H9 (cell line): Measurements from ENCODE around the gene SLC12A2. TPM values are rescaled to one million over a fixed set of nuclear protein-coding genes. Genes with fewer than 3 reads are reported as not detected.

Experiments used
- DNase-seq: peaks from one replicate; pipeline ENCODE4 v3.0.0-alpha.2; 2017
- H2AFZ ChIP-seq: one replicate; pipeline ENCODE4 v1.6.1; 2013; ENCODE audit warnings: mild to moderate bottlenecking, low read length, control low read depth, moderate library complexity
- H2AK5ac ChIP-seq: 2 replicates; pipeline ENCODE4 v1.6.1; 2013; ENCODE audit warnings: low read length, control low read depth, mixed read lengths; ENCODE audit not compliant: insufficient read length
- H2BK120ac ChIP-seq: one replicate; pipeline ENCODE4 v1.6.1; 2013; ENCODE audit warnings: low read depth, mild to moderate bottlenecking, low read length, control low read depth, inconsistent platforms; ENCODE audit not compliant: poor library complexity, severe bottlenecking
- H2BK12ac ChIP-seq: 2 replicates; pipeline ENCODE4 v1.6.1; 2013; ENCODE audit warnings: low read length, control low read depth, mixed read lengths, low read depth; ENCODE audit not compliant: insufficient read length
- H2BK15ac ChIP-seq: 2 replicates; pipeline ENCODE4 v1.6.1; 2013; ENCODE audit warnings: low read depth, low read length, control low read depth
- H2BK20ac ChIP-seq: one replicate; pipeline ENCODE4 v1.6.1; 2013; ENCODE audit warnings: low read depth, mild to moderate bottlenecking, low read length, control low read depth, inconsistent platforms; ENCODE audit not compliant: poor library complexity, severe bottlenecking
- H2BK5ac ChIP-seq: 2 replicates; pipeline ENCODE4 v1.6.1; 2013; ENCODE audit warnings: low read length, control low read depth, mixed read lengths; ENCODE audit not compliant: insufficient read length
- H3K14ac ChIP-seq: 2 replicates; pipeline ENCODE4 v1.6.1; 2013; ENCODE audit warnings: low read length, control low read depth; ENCODE audit not compliant: insufficient read depth
- H3K18ac ChIP-seq: 2 replicates; pipeline ENCODE4 v1.6.1; 2013; ENCODE audit warnings: low read depth, mild to moderate bottlenecking, mixed read lengths, low read length, control low read depth; ENCODE audit not compliant: insufficient read length
- H3K23ac ChIP-seq: 2 replicates; pipeline ENCODE4 v1.6.1; 2013; ENCODE audit warnings: low read length, control low read depth, mixed read lengths, low read depth; ENCODE audit not compliant: insufficient read length
- H3K23me2 ChIP-seq: 2 replicates; pipeline ENCODE4 v1.6.1; 2013; ENCODE audit warnings: low read depth, mild to moderate bottlenecking, mixed read lengths, low read length, control low read depth; ENCODE audit not compliant: insufficient read length, poor library complexity, severe bottlenecking
- H3K27ac ChIP-seq: 2 replicates; pipeline ENCODE4 v1.5.1; 2013; ENCODE audit warnings: low read length, control low read depth, mixed read lengths, low read depth; ENCODE audit not compliant: insufficient read length
- H3K27me3 ChIP-seq: 2 replicates; pipeline ENCODE4 v1.6.1; 2013; ENCODE audit warnings: low read length, control low read depth, inconsistent platforms; ENCODE audit not compliant: insufficient read depth
- H3K4ac ChIP-seq: 2 replicates; pipeline ENCODE4 v1.6.1; 2013; ENCODE audit warnings: low read depth, mild to moderate bottlenecking, control low read depth, inconsistent platforms, low read length, moderate library complexity
- H3K4me1 ChIP-seq: 2 replicates; pipeline ENCODE4 v1.6.1; 2013; ENCODE audit warnings: low read length, control low read depth, inconsistent platforms; ENCODE audit not compliant: insufficient read depth
- H3K4me2 ChIP-seq: 2 replicates; pipeline ENCODE4 v1.6.1; 2013; ENCODE audit warnings: low read length, control low read depth, mixed read lengths; ENCODE audit not compliant: insufficient read length, insufficient read depth
- H3K56ac ChIP-seq: 2 replicates; pipeline ENCODE4 v1.6.1; 2013; ENCODE audit warnings: low read depth, mild to moderate bottlenecking, mixed read lengths, low read length, control low read depth; ENCODE audit not compliant: insufficient read length
- H3K79me1 ChIP-seq: 2 replicates; pipeline ENCODE4 v1.6.1; 2013; ENCODE audit warnings: low read depth, mild to moderate bottlenecking, moderate library complexity, low read length, control low read depth, inconsistent platforms; ENCODE audit not compliant: insufficient read depth, poor library complexity, severe bottlenecking
- H3K79me2 ChIP-seq: 2 replicates; pipeline ENCODE4 v1.6.1; 2013; ENCODE audit warnings: low read length, control low read depth, inconsistent platforms; ENCODE audit not compliant: insufficient read depth
- H3K9ac ChIP-seq: 2 replicates; pipeline ENCODE4 v1.6.1; 2013; ENCODE audit warnings: low read length, control low read depth, mixed read lengths; ENCODE audit not compliant: insufficient read length; ENCODE audit errors: extremely low read depth
- H3K9me3 ChIP-seq: one replicate; pipeline ENCODE4 v1.6.1; 2013; ENCODE audit warnings: low read depth, low read length, inconsistent platforms; ENCODE audit not compliant: control insufficient read depth
- H3T11ph ChIP-seq: one replicate; pipeline ENCODE4 v1.6.1; 2013; ENCODE audit warnings: mild to moderate bottlenecking, low read length, control low read depth, inconsistent platforms
- H4K20me1 ChIP-seq: one replicate; pipeline ENCODE4 v1.6.1; 2013; ENCODE audit not compliant: control insufficient read depth, insufficient read length, insufficient read depth
- H4K5ac ChIP-seq: 2 replicates; pipeline ENCODE4 v1.6.1; 2013; ENCODE audit warnings: low read depth, mild to moderate bottlenecking, mixed read lengths, low read length, control low read depth; ENCODE audit not compliant: insufficient read length
- H4K8ac ChIP-seq: replicated peaks from 2 replicates; pipeline ENCODE4 v1.6.1; 2013; ENCODE audit warnings: low read length, control low read depth, mixed read lengths, low read depth; ENCODE audit not compliant: insufficient read length
- H4K91ac ChIP-seq: 2 replicates; pipeline ENCODE4 v1.6.1; 2013; ENCODE audit warnings: low read depth, mild to moderate bottlenecking, moderate library complexity, mixed read lengths, low read length, control low read depth; ENCODE audit not compliant: insufficient read length
- H3K27ac Mint-ChIP-seq, 3 experiments: 2 replicates in 2 of 3; 3 replicates in 1 of 3; pipeline ENCODE4 v1.8.0; 2020 to 2021; ENCODE audit warnings: mixed read lengths in 3 of 3, mild to moderate bottlenecking in 1 of 3, moderate library complexity in 1 of 3
- H3K27me3 Mint-ChIP-seq: 2 replicates; pipeline ENCODE4 v1.8.0; 2021; ENCODE audit warnings: low read depth, mild to moderate bottlenecking, moderate library complexity, mixed read lengths
- H3K36me3 Mint-ChIP-seq, 3 experiments: 2 replicates in 2 of 3; 3 replicates in 1 of 3; pipeline ENCODE4 v1.8.0; 2020 to 2021; ENCODE audit warnings: low read depth in 3 of 3, mixed read lengths in 3 of 3; ENCODE audit not compliant: insufficient read depth in 1 of 3
- H3K4me1 Mint-ChIP-seq, 2 experiments: 2 replicates each; pipeline ENCODE4 v1.8.0; 2020; ENCODE audit warnings: mixed read lengths in 2 of 2
- H3K4me3 Mint-ChIP-seq, 2 experiments: 2 replicates in 1 of 2; 3 replicates in 1 of 2; pipeline ENCODE4 v1.8.0; 2020 to 2021; ENCODE audit warnings: mild to moderate bottlenecking in 2 of 2, mixed read lengths in 2 of 2, moderate library complexity in 1 of 2
- H3K9me3 Mint-ChIP-seq, 2 experiments: 2 replicates in 1 of 2; 3 replicates in 1 of 2; pipeline ENCODE4 v1.8.0; 2020; ENCODE audit warnings: mild to moderate bottlenecking in 2 of 2, mixed read lengths in 2 of 2, moderate library complexity in 1 of 2
- CTCF ChIP-seq: fragments of 200-600 bp; sonication (generic); conservative IDR thresholded peaks from 3 replicates; pipeline ENCODE4 v1.8.0; 2021; ENCODE audit warnings: antibody characterized with exemption, mild to moderate bottlenecking
- WGBS: extraction: QIAGEN DNeasy Blood & Tissue Kit; methylation state at CpG from one replicate; pipeline ENCODE4 v1.1.7; 2013; ENCODE audit warnings: missing lambda C conversion rate, low lambda C conversion rate, mixed read lengths; ENCODE audit not compliant: insufficient read length; ENCODE audit errors: extremely low coverage; 5-methylcytosine and 5-hydroxymethylcytosine counted together
- total RNA-seq: library from RNA; stranded (reverse); gene quantifications from 2 replicates; pipeline ENCODE4 v1.2.1, GENCODE V29; 2021

SLC12A2 gene
- total RNA-seq, 1 experiment from 2014 or later = 17.9 TPM

DNA sequence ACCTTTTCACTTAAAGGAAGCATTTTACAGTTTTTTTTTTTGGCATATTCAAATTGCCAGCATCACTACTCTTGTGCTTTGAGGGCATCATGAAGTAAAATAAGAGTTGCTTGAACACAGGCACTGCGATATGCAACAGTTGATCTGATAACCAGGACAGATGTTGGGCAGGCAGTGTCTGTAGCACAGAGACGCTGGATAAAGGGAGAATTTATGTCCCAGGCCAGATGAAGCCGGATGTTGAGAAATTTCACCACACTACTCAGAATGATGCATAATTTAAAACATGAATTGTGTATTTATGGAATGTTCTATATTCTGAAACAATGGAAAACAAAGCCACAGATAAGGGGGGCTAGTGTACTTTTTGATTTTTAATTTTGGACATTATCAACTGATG lies 71.4 kb downstream of the SLC12A2 start:
- Histone ChIP-seq H2BK5ac (no peak overlapping the region), H3K27me3 (no peaks in the 10 kb centered on the region), H4K5ac (no peak overlapping the region), H2BK15ac (no peak overlapping the region), H3K9me3 (no peaks in the 10 kb centered on the region), H3T11ph (no peak overlapping the region), H3K9ac (no peak overlapping the region), H3K14ac (no peak overlapping the region), H2AFZ (no peak overlapping the region), H3K23ac (no peak overlapping the region), H2BK120ac (no peak overlapping the region), H4K20me1 (no peaks in the 10 kb centered on the region), H3K4me1 (no peaks in the 10 kb centered on the region), H3K56ac (no peak overlapping the region), H3K79me2 (no peaks in the 10 kb centered on the region), H3K23me2 (no peaks in the 10 kb centered on the region), H2BK20ac (no peak overlapping the region), H2AK5ac (no peak overlapping the region), H4K8ac (no peak overlapping the region), H2BK12ac (no peak overlapping the region), H3K4me2 (no peak overlapping the region), H3K27ac (no peak overlapping the region), H3K18ac (no peak overlapping the region), H3K79me1 (no peaks in the 10 kb centered on the region), H3K4ac (no peak overlapping the region), H4K91ac (no peak overlapping the region)
- no peak overlapping the region; a peak in 1 of 7 replicates for H3K27ac Mint-ChIP-seq
- no CpG with 5 or more reads among the region's 3 CpGs for WGBS
- no peak overlapping the region for H3K4me3 Mint-ChIP-seq
- H3K4me1 Mint-ChIP-seq = no peaks in the 10 kb centered on the region
- H3K9me3 Mint-ChIP-seq = peaks cover 0 to 5% of the 10 kb centered on the region in 2 experiments; a peak in 1 of 5 replicates
- peaks cover 8 to 24% (median 23%) of the 10 kb centered on the region in 3 experiments; a peak in 5 of 7 replicates for H3K36me3 Mint-ChIP-seq
- H3K27me3 Mint-ChIP-seq = no peaks in the 10 kb centered on the region
- no peak for DNase-seq
- no peak for TF ChIP-seq CTCF
